Lower leg skin (tissue), 4 donors: ENCODE measurements around the gene PTPN18. TPM values are rescaled to one million over a fixed set of nuclear protein-coding genes. Genes with fewer than 3 reads are reported as not detected.

ENCODE experiments used
- DNase-seq, 2 donors: peaks; one replicate each; pipeline ENCODE4 v3.0.0-alpha.2; 2019; ENCODE audit warnings: low spot score in 2 of 2
- H3K4me3 ChIP-seq: fragments of 200-600 bp; sonication (generic); 2 replicates; pipeline ENCODE4 v1.5.1; 2017; ENCODE audit warnings: mild to moderate bottlenecking, low read depth; ENCODE audit not compliant: poor library complexity, severe bottlenecking
- POLR2A ChIP-seq, 2 donors: fragments of 450-650 bp; IDR thresholded peaks; one replicate each; pipeline ENCODE4 v1.6.1; 2016 to 2017; ENCODE audit warnings: antibody characterized with exemption in 2 of 2, mild to moderate bottlenecking in 1 of 2, moderate library complexity in 1 of 2
- WGBS, 2 donors: methylation state at CpG; one replicate each; pipeline ENCODE4 v1.1.5; 2018; 5-methylcytosine and 5-hydroxymethylcytosine counted together
- intact Hi-C: fragments of 100-400 bp; cut with DNase I; formaldehyde crosslinking; loops from one replicate; pipeline ENCODE4 v1.15.0; 2023; ENCODE audit warnings: low total_unique reads
- total RNA-seq, 4 donors: library from RNA; depleted of rRNA; stranded (reverse); fragments of >200 nt; gene quantifications; one replicate each; pipeline ENCODE4 v1.1.0, GENCODE V29; 2016
- TF ChIP-seq, protein P1 (sequence below), 3 donors: fragments of 450-650 bp; IDR thresholded peaks; one replicate each; pipeline ENCODE4 v1.5.1; 2016; ENCODE audit warnings: antibody characterized with exemption in 3 of 3, mild to moderate bottlenecking in 3 of 3, moderate library complexity in 2 of 3

PTPN18 gene
- total RNA-seq, 4 donors from 2014 or later = 18.7 to 31.1 (median 25.4) TPM

DNA sequence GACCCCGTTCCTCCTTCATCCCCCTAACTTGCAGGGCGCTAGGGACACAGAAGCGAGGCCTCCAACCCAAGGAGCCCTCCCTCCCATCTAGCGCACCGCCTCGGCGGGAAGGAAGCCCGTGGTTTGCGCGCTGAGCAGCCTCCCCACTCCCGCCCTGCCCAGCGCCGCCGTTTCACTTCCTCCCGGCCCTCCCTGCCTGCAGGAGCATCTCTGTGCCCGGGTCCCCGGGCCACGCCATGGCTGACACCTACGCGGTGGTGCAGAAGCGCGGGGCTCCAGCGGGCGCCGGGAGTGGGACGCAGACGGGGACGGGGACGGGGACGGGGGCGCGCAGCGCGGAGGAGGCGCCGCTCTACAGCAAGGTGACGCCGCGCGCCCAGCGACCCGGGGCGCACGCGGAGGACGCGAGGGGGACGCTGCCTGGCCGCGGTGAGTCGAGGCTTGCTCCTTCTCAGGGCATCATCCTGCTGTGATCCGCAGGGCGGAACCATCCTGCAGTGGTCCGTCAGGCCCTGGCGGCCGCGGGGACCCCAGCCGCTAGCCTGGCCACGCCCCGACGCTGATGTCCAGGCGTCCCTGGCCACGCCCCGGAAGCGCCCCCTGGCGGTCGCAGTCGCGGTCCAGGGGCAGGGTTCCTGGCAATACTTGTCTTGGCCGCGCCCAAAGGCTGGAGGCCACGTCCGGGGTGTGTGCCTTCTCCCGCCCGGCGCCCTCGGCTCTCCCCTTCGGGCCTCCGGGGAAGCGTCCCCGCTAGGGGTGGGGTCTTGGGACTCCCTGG, 16.4 kb downstream of the PTPN18 start:
- H3K4me3 ChIP-seq = peak overlapping the region; percentile 81
- TF ChIP-seq, protein P1, sequence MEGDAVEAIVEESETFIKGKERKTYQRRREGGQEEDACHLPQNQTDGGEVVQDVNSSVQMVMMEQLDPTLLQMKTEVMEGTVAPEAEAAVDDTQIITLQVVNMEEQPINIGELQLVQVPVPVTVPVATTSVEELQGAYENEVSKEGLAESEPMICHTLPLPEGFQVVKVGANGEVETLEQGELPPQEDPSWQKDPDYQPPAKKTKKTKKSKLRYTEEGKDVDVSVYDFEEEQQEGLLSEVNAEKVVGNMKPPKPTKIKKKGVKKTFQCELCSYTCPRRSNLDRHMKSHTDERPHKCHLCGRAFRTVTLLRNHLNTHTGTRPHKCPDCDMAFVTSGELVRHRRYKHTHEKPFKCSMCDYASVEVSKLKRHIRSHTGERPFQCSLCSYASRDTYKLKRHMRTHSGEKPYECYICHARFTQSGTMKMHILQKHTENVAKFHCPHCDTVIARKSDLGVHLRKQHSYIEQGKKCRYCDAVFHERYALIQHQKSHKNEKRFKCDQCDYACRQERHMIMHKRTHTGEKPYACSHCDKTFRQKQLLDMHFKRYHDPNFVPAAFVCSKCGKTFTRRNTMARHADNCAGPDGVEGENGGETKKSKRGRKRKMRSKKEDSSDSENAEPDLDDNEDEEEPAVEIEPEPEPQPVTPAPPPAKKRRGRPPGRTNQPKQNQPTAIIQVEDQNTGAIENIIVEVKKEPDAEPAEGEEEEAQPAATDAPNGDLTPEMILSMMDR (IDR thresholded peaks at IDR 0.05) = no peak
- no peak for TF ChIP-seq POLR2A (IDR thresholded peaks at IDR 0.05)
- intact Hi-C loops = no loop called here
- WGBS, 2 donors = 1 to 4% methylated on average over 28 to 60 of the region's 81 CpGs
- DNase-seq = peak; percentile 68 to 97

DNA sequence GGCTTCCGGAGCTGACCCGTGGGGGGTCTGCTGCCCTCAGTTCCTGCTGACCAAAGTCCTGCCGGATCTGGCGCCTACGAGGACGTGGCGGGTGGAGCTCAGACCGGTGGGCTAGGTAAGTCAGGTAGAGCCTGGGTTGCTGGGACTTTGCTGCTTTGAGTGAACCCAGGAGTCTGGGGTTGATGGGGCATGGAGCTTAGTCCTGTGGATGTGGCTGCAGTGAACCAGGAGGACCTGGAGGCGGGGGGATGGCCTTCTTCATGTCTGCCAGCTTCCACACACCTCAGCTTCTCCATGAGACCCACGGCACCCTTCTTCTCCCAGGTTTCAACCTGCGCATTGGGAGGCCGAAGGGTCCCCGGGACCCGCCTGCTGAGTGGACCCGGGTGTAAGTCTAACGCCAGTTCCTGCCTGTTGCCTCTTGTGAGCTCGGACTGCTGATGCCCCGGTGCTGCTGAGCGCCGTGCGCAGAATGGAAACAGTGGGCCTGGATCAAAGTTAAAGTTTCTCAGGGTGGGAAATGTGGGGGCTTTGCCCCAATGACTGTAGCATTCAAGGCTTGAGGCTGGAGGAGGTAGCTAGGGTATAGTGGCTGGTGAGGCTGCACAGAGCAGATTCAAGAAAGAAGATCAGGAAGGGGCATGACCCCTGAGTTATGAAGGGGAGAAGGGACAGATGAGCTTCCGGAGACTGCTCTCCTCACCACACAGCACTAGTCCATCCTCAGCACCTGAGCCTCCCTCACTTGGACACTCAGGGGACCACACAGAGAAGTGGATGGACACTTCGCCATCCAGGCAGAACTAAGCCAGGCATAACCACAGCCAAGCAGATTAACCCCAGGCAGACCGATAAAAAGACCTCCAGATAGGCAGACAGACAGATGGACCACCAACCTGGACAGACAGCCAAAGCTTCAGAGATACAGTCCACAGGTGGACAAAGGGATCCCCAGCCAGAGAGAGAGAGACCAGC, 17.3 kb downstream of the PTPN18 start:
- intact Hi-C loops = no loop called here
- 53 to 64% methylated on average over 23 to 24 of the region's 24 CpGs for WGBS, 2 donors
- peak overlapping the region; percentile 81 for H3K4me3 ChIP-seq
- DNase-seq = peak in 1 of 2 donors; percentile 86
- TF ChIP-seq POLR2A (IDR thresholded peaks at IDR 0.05) = no peak
- TF ChIP-seq, protein P1 (IDR thresholded peaks at IDR 0.05) = no peak

DNA sequence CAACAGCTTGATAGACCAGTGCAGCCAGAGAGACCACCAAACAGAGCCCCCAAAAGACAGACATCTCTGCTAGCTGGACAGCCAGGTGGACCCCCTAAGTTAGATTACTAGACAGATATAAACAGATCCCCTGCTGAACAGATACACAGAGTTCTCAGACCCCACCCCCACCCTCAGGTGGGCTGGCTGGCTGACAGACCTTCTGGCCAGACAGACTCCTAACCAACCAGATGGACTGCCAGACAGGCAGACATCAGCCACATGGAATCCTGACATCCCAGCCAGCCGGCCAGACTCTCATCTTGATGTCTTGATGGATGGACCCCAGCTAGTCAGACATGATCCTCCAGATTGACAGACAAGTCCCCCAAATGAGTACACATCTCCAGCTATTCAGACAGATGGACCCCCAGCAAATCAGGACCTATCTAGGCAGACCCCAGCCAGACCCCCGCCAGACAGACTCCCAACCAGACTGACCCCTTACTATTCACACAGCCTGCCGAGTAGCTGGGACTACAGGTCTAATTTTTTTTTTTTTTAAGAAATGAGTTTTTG, 18.0 kb downstream of the PTPN18 start:
- intact Hi-C loops = no loop called here
- DNase-seq = peak in 1 of 2 donors; percentile 82
- no peak for TF ChIP-seq POLR2A (IDR thresholded peaks at IDR 0.05)
- TF ChIP-seq, protein P1 (IDR thresholded peaks at IDR 0.05) = no peak
- H3K4me3 ChIP-seq = no peak overlapping the region
- 84 to 100% methylated on average over 2 to 3 of the region's 3 CpGs for WGBS, 2 donors

DNA sequence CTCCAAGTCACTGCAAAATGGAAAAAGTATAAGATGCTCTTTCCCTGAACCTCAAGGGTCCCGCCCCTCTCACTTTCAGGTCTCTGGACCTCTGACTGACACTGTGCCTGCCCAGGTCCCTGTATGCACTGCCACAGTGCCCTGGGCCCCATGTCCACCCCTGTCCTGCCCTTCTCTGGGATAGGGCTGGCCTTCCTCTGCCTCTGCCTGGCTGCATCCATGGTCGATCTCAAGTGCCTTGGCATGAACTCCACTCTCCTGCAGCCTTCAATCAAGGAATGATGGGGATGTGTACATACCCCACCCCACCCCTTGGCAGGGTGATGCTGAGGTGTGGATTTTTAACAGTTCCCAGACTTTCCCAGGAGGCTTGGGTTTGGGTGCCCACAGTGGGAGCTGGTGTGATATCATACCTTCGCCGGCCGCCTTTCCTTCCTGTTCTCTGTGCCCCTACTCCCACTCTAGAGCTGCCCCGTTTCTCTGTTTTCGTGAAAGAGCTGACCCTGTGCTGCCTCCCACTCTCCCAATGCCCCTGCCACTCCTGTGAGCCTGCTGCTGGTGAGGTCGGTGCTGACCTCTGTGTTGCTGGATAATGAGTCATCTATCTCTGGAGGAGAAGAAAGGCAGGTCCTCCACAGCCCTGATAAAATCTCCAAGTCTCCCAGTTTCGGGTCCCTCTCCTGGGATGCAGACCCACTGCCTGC, 18.9 kb downstream of the PTPN18 start:
- peak in 1 of 2 donors; percentile 82 for DNase-seq
- no peak overlapping the region for H3K4me3 ChIP-seq
- intact Hi-C loops = no loop called here
- WGBS, 2 donors = 84% methylated on average over 9 of the region's 9 CpGs
- TF ChIP-seq POLR2A (IDR thresholded peaks at IDR 0.05) = no peak
- TF ChIP-seq, protein P1 (IDR thresholded peaks at IDR 0.05) = no peak
